H1 (cell line): Measurements from ENCODE around the gene OR10H1. TPM values are rescaled to one million over a fixed set of nuclear protein-coding genes. Genes with fewer than 3 reads are reported as not detected.

Experiments used
- CTCF ChIA-PET: fragments of 300-600 bp; sonication (Branson Sonifier 250); formaldehyde crosslinking; loops from one replicate; lab custom pipeline; 2021; ENCODE audit not compliant: partially characterized antibody; lab: Charles Lee
- POLR2A ChIA-PET: fragments of 300-600 bp; sonication (Branson Sonifier 250); formaldehyde crosslinking; loops from one replicate; lab custom pipeline; 2021; ENCODE audit warnings: inconsistent platforms; ENCODE audit not compliant: partially characterized antibody; lab: Charles Lee
- DNase-seq, 2 experiments: peaks; one replicate each; pipeline versions ENCODE4 v3.0.0 to v3.0.0-alpha.2; 2010 to 2022; ENCODE audit warnings: low spot score in 2 of 2, low read depth in 1 of 2, mixed read lengths in 1 of 2
- FAIRE-seq: peaks from 2 replicates; lab custom pipeline; 2011; peaks lifted over from hg19 to GRCh38; lab: Jason Lieb, UNC
- H2AFZ ChIP-seq: 2 replicates; pipeline ENCODE4 v1.8.1; 2012; ENCODE audit warnings: low read length, inconsistent platforms
- H2AK5ac ChIP-seq: 2 replicates; pipeline ENCODE4 v1.6.1; 2013; ENCODE audit warnings: low read depth, low read length
- H2BK120ac ChIP-seq: replicated peaks from 2 replicates; pipeline ENCODE3; 2013; ENCODE audit warnings: low read depth, low read length, inconsistent platforms
- H2BK12ac ChIP-seq: 2 replicates; pipeline ENCODE4 v1.6.1; 2013; ENCODE audit warnings: low read depth, low read length
- H2BK15ac ChIP-seq: 2 replicates; pipeline ENCODE4 v1.6.1; 2013; ENCODE audit warnings: low read length
- H2BK20ac ChIP-seq: 2 replicates; pipeline ENCODE4 v1.6.1; 2013; ENCODE audit warnings: low read length
- H2BK5ac ChIP-seq: 2 replicates; pipeline ENCODE4 v1.6.1; 2013; ENCODE audit warnings: low read depth, low read length
- H3K14ac ChIP-seq: 2 replicates; pipeline ENCODE4 v1.6.1; 2013; ENCODE audit warnings: inconsistent platforms; ENCODE audit not compliant: insufficient read length
- H3K18ac ChIP-seq: 2 replicates; pipeline ENCODE4 v1.6.1; 2013; ENCODE audit warnings: low read length; ENCODE audit errors: extremely low read depth
- H3K23ac ChIP-seq: 2 replicates; pipeline ENCODE4 v1.6.1; 2013; ENCODE audit warnings: inconsistent platforms; ENCODE audit not compliant: insufficient read length
- H3K23me2 ChIP-seq: 2 replicates; pipeline ENCODE4 v1.6.1; 2013; ENCODE audit warnings: low read depth, low read length
- H3K27ac ChIP-seq: 2 replicates; pipeline ENCODE4 v1.6.1; 2011; ENCODE audit warnings: low read depth, low read length, inconsistent platforms
- H3K27me3 ChIP-seq, 4 experiments: replicated peaks in 1 of 4; 1 replicate in 1 of 4; 2 replicates in 3 of 4; pipeline versions ENCODE4 v1.6.1 to v1.8.1; 2011 to 2013; ENCODE audit warnings: low read length in 3 of 4, mild to moderate bottlenecking in 3 of 4, inconsistent platforms in 2 of 4, mixed read lengths in 2 of 4, moderate library complexity in 1 of 4; ENCODE audit not compliant: control insufficient read depth in 3 of 4, insufficient read depth in 3 of 4; ENCODE audit errors: extremely low read depth in 1 of 4
- H3K36me3 ChIP-seq, 4 experiments: 2 replicates each; pipeline versions ENCODE4 v1.6.1 to v1.8.1; 2011 to 2013; ENCODE audit warnings: mild to moderate bottlenecking in 4 of 4, low read length in 3 of 4, moderate library complexity in 2 of 4, control low read depth in 1 of 4, inconsistent platforms in 1 of 4; ENCODE audit not compliant: insufficient read depth in 4 of 4, control insufficient read depth in 2 of 4
- H3K4ac ChIP-seq: replicated peaks from 2 replicates; pipeline ENCODE3; 2013; ENCODE audit warnings: low read length, low read depth, mixed read lengths, inconsistent platforms; ENCODE audit not compliant: insufficient read length
- H3K4me1 ChIP-seq, 4 experiments: replicated peaks in 1 of 4; 1 replicate in 1 of 4; 2 replicates in 3 of 4; pipeline versions ENCODE4 v1.6.1 to v1.8.1; 2011 to 2013; ENCODE audit warnings: low read length in 3 of 4, inconsistent platforms in 2 of 4, mixed read lengths in 1 of 4; ENCODE audit not compliant: insufficient read depth in 4 of 4, control insufficient read depth in 3 of 4
- H3K4me2 ChIP-seq, 2 experiments: 2 replicates each; pipeline versions ENCODE4 v1.6.1 to v1.8.1; 2011 to 2013; ENCODE audit warnings: low read depth in 2 of 2, low read length in 2 of 2, control low read depth in 1 of 2, inconsistent platforms in 1 of 2, mild to moderate bottlenecking in 1 of 2; ENCODE audit not compliant: insufficient read depth in 1 of 2
- H3K4me3 ChIP-seq, 4 experiments: fragments of 200-600, 300-600 bp in 1 of 4; sonication (generic), shearing (Covaris generic), sonication (Bioruptor Twin) in 1 of 4; 2 replicates each; pipeline versions ENCODE4 v1.5.1 to v1.8.1; 2011 to 2016; ENCODE audit warnings: low read length in 4 of 4, low read depth in 3 of 4, control low read depth in 2 of 4, inconsistent platforms in 2 of 4, mild to moderate bottlenecking in 2 of 4, mixed read lengths in 1 of 4, moderate library complexity in 1 of 4; ENCODE audit not compliant: insufficient read depth in 2 of 4; ENCODE audit errors: extremely low read depth in 1 of 4
- H3K56ac ChIP-seq: replicated peaks from 2 replicates; pipeline ENCODE3; 2013; ENCODE audit warnings: low read depth, mild to moderate bottlenecking, mixed read lengths, low read length, inconsistent platforms; ENCODE audit not compliant: insufficient read length
- H3K79me1 ChIP-seq: 2 replicates; pipeline ENCODE4 v1.6.1; 2013; ENCODE audit warnings: low read depth, low read length, control low read depth
- H3K79me2 ChIP-seq, 2 experiments: 2 replicates each; pipeline versions ENCODE4 v1.6.1 to v1.8.1; 2012 to 2013; ENCODE audit warnings: low read length in 2 of 2, mild to moderate bottlenecking in 2 of 2, inconsistent platforms in 1 of 2; ENCODE audit not compliant: insufficient read depth in 2 of 2, control insufficient read depth in 1 of 2
- H3K9ac ChIP-seq, 4 experiments: replicated peaks in 1 of 4; 1 replicate in 1 of 4; 2 replicates in 3 of 4; pipeline versions ENCODE4 v1.6.1 to v1.8.1; 2011 to 2013; ENCODE audit warnings: low read depth in 3 of 4, low read length in 3 of 4, control low read depth in 2 of 4, mild to moderate bottlenecking in 2 of 4, moderate library complexity in 2 of 4, inconsistent platforms in 1 of 4; ENCODE audit errors: extremely low read depth in 1 of 4
- H3K9me3 ChIP-seq, 2 experiments: 2 replicates each; pipeline versions ENCODE4 v1.6.1 to v1.8.1; 2012 to 2013; ENCODE audit warnings: mild to moderate bottlenecking in 2 of 2, moderate library complexity in 2 of 2, control low read depth in 1 of 2, inconsistent platforms in 1 of 2, low read depth in 1 of 2, low read length in 1 of 2, mixed read lengths in 1 of 2; ENCODE audit not compliant: insufficient read depth in 2 of 2
- H4K20me1 ChIP-seq, 2 experiments: replicated peaks in 1 of 2; 2 replicates each; pipeline versions ENCODE3 to v1.8.1; 2011 to 2013; ENCODE audit warnings: inconsistent platforms in 2 of 2, low read length in 2 of 2, mild to moderate bottlenecking in 1 of 2; ENCODE audit not compliant: insufficient read depth in 2 of 2, control insufficient read depth in 1 of 2
- H4K5ac ChIP-seq: 2 replicates; pipeline ENCODE4 v1.6.1; 2013; ENCODE audit warnings: low read length, low read depth, mixed read lengths, inconsistent platforms; ENCODE audit not compliant: insufficient read length
- H4K8ac ChIP-seq: 2 replicates; pipeline ENCODE4 v1.8.0; 2013; ENCODE audit warnings: mild to moderate bottlenecking, moderate library complexity, low read length, inconsistent platforms; ENCODE audit not compliant: insufficient read depth; ENCODE audit errors: extremely low read depth
- H4K91ac ChIP-seq: replicated peaks from 2 replicates; pipeline ENCODE3; 2013; ENCODE audit warnings: low read length, mixed read lengths, inconsistent platforms; ENCODE audit not compliant: insufficient read length
- BRCA1 ChIP-seq: IDR thresholded peaks from 2 replicates; pipeline ENCODE4 v1.6.1; 2012; ENCODE audit warnings: low read depth, low read length, improper control_type of control experiment
- CBX8 ChIP-seq: fragments of 300-800, 300-1000 bp; sonication (generic); IDR thresholded peaks from 2 replicates; pipeline ENCODE4 v1.7.1; 2016; ENCODE audit warnings: low read depth, low read length, borderline replicate concordance
- CREB1 ChIP-seq: IDR thresholded peaks from 2 replicates; pipeline ENCODE4 v1.6.1; 2012; ENCODE audit warnings: inconsistent platforms
- CTBP2 ChIP-seq: IDR thresholded peaks from 2 replicates; pipeline ENCODE4 v1.7.0; 2011; ENCODE audit warnings: borderline replicate concordance, mild to moderate bottlenecking, moderate library complexity, mixed read lengths, low read length; ENCODE audit not compliant: insufficient read depth, insufficient read length
- GABPA ChIP-seq: IDR thresholded peaks from 2 replicates; pipeline ENCODE4 v1.6.1; 2011; ENCODE audit warnings: mild to moderate bottlenecking, low read length, moderate library complexity, borderline replicate concordance; ENCODE audit not compliant: insufficient read depth
- GTF2F1 ChIP-seq: IDR thresholded peaks from 2 replicates; pipeline ENCODE4 v1.6.1; 2012; ENCODE audit warnings: low read depth, low read length, improper control_type of control experiment, borderline replicate concordance
- HDAC6 ChIP-seq: IDR thresholded peaks from one replicate; pipeline ENCODE4 v1.7.1; 2012; ENCODE audit warnings: low read depth, mild to moderate bottlenecking, inconsistent platforms, low read length, moderate library complexity
- KDM5A ChIP-seq: fragments of 200-600 bp; IDR thresholded peaks from 2 replicates; pipeline ENCODE4 v1.7.1; 2012; ENCODE audit warnings: mild to moderate bottlenecking, low read length, inconsistent platforms, mixed read lengths
- NANOG ChIP-seq: IDR thresholded peaks from 2 replicates; pipeline ENCODE4 v1.6.1; 2011; ENCODE audit warnings: low read length, low read depth, mild to moderate bottlenecking, inconsistent platforms; ENCODE audit not compliant: insufficient read depth, poor library complexity, severe bottlenecking
- PHF8 ChIP-seq: fragments of 200-600 bp; sonication (generic); conservative IDR thresholded peaks from 2 replicates; pipeline ENCODE4 v1.7.1; 2012; ENCODE audit warnings: low read depth, mild to moderate bottlenecking, inconsistent platforms, low read length, moderate library complexity
- POLR2A ChIP-seq, 2 experiments: IDR thresholded peaks; 1 replicate in 1 of 2; 2 replicates in 1 of 2; pipeline ENCODE4 v1.6.1; 2011; ENCODE audit warnings: low read depth in 2 of 2, low read length in 2 of 2, mild to moderate bottlenecking in 2 of 2; ENCODE audit errors: control extremely low read depth in 1 of 2
- SIX5 ChIP-seq: IDR thresholded peaks from 2 replicates; pipeline ENCODE4 v1.6.1; 2011; ENCODE audit warnings: mild to moderate bottlenecking, low read depth, low read length
- SP1 ChIP-seq: IDR thresholded peaks from 2 replicates; pipeline ENCODE4 v1.6.1; 2011; ENCODE audit warnings: low read depth, low read length
- SUZ12 ChIP-seq: fragments of 200-600 bp; sonication (generic); IDR thresholded peaks from 2 replicates; pipeline ENCODE4 v1.6.1; 2012; ENCODE audit warnings: mild to moderate bottlenecking, inconsistent platforms, low read length, moderate library complexity, mixed read lengths
- TAF7 ChIP-seq: optimal IDR thresholded peaks from 2 replicates; pipeline ENCODE3; 2011; ENCODE audit warnings: low read depth, mild to moderate bottlenecking, inconsistent platforms, low read length, moderate library complexity, borderline replicate concordance
- WGBS, 2 experiments: shearing (Covaris generic) in 1 of 2; methylation state at CpG; one replicate each; pipeline versions ENCODE4 v1.1.6 to v1.1.7; 2013 to 2015; ENCODE audit warnings: low lambda C conversion rate in 2 of 2, mixed read lengths in 2 of 2, inconsistent platforms in 1 of 2, low coverage in 1 of 2, missing lambda C conversion rate in 1 of 2; ENCODE audit not compliant: insufficient replicate concordance in 2 of 2, insufficient coverage in 1 of 2, insufficient read length in 1 of 2; ENCODE audit errors: extremely low coverage in 1 of 2, missing lambda C conversion rate in 1 of 2; 5-methylcytosine and 5-hydroxymethylcytosine counted together
- polyA plus RNA-seq, 7 experiments: library from polyadenylated mRNA; depleted of rRNA in 3 of 7; stranded (reverse) in 5 of 7; unstranded in 2 of 7; fragments of >200 nt in 5 of 7; fragments of 200-250 nt in 2 of 7; gene quantifications; 1 replicate in 5 of 7; 2 replicates in 1 of 7; 4 replicates in 1 of 7; pipeline versions ENCODE4 v1.2.1 to v1.2.3, GENCODE V29; 2011 to 2013; ENCODE audit warnings: missing spikeins in 2 of 7, mixed read lengths in 2 of 7
- total RNA-seq: library from RNA; stranded (reverse); fragmentation: NEBNext Ultra II Directional; extraction: Animal tissue kit (Norgen Biotek cat#: 25700); gene quantifications from 2 replicates; pipeline ENCODE4 v1.2.1, GENCODE V29; 2021
- TF ChIP-seq, protein P1 (sequence below): IDR thresholded peaks from 2 replicates; pipeline ENCODE4 v1.6.1; 2012; ENCODE audit warnings: inconsistent platforms

Gene OR10H1
- total and polyA plus RNA-seq, 2 of the 8 experiments (the other 6 are each of a cell fraction or from before 2014, with no cell fraction given) = not detected

DNA sequence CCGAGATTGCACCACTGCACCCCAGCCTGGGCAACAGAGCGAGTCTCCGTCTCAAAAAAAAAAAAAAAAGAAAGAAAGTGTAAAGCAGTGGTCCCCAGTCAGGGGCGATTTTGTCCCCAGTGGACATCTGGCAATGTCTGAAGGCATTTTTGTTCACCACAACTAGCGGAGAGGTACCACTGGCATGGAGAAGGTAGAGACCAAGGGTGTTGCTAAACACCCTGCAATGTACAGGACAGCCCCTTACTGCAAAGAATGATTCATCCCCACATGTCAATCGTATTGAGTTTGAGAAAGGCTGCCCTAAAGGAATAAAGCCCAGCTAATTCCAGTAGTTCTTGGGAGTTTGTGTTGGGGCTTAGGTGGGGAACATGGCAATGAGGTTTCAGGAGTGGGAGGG is 43.7 kb upstream of the OR10H1 start:
- Histone ChIP-seq H3K14ac (no peak overlapping the region), H3K4me2 (no peak overlapping the region), H3K23ac (no peak overlapping the region), H4K5ac (no peak overlapping the region), H4K91ac (no peak overlapping the region), H3K9ac (no peak overlapping the region), H3K27ac (no peak overlapping the region), H2BK15ac (no peak overlapping the region), H3K23me2 (no peaks in the 10 kb centered on the region), H3K27me3 (no peaks in the 10 kb centered on the region), H3K4me1 (no peaks in the 10 kb centered on the region), H2BK12ac (no peak overlapping the region), H3K18ac (no peak overlapping the region), H3K9me3 (peaks cover 33 to 88% of the 10 kb centered on the region in 2 experiments), H2BK5ac (no peak overlapping the region), H2BK20ac (no peak overlapping the region), H2BK120ac (no peak overlapping the region), H4K8ac (no peak overlapping the region), H3K36me3 (no peaks in the 10 kb centered on the region), H3K56ac (no peak overlapping the region), H2AK5ac (no peak overlapping the region), H2AFZ (no peak overlapping the region), H4K20me1 (no peaks in the 10 kb centered on the region), H3K79me2 (no peaks in the 10 kb centered on the region), H3K4ac (no peak overlapping the region), H3K4me3 (no peak overlapping the region), H3K79me1 (no peaks in the 10 kb centered on the region)
- 65% methylated on average over 4 of the region's 6 CpGs; no CpG with 5 or more reads in 1 of the 2 experiments for WGBS, 2 experiments
- FAIRE-seq = no peak
- no peak for TF ChIP-seq KDM5A
- no peak for TF ChIP-seq BRCA1
- no peak for TF ChIP-seq CBX8
- TF ChIP-seq CREB1 = no peak
- no peak for TF ChIP-seq GTF2F1
- TF ChIP-seq TAF7 = no peak
- no peak for TF ChIP-seq PHF8
- TF ChIP-seq GABPA = no peak
- TF ChIP-seq CTBP2 = no peak
- TF ChIP-seq SUZ12 = no peak
- TF ChIP-seq, protein P1, sequence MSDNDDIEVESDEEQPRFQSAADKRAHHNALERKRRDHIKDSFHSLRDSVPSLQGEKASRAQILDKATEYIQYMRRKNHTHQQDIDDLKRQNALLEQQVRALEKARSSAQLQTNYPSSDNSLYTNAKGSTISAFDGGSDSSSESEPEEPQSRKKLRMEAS = no peak
- no peak for TF ChIP-seq SP1
- TF ChIP-seq SIX5 = no peak
- no peak for TF ChIP-seq HDAC6
- TF ChIP-seq POLR2A (IDR thresholded peaks at IDR 0.05; ENCODE audit: control extremely low read depth in 1 of 2, low read depth in 2 of 2, low read length in 2 of 2) = no peak
- TF ChIP-seq NANOG = no peak
- ChIA-PET CTCF (no interaction called here), POLR2A (no interaction called here)
- DNase-seq = no peak
